NCI-H1694 treated with DMSO at 0.1 percent for 48 hours (cell line): Measurements from ENCODE around the gene KIF3A.
"Not testable (repeated sequence)": the region's sequence is repeated elsewhere in the genome, so short reads cannot be mapped to it uniquely, and the experiment has no call there.

Source experiments
- DNase-seq: peaks from one replicate; lab custom pipeline; 2025; lab: John Stamatoyannopoulos, UW

The KIF3A gene

DNA sequence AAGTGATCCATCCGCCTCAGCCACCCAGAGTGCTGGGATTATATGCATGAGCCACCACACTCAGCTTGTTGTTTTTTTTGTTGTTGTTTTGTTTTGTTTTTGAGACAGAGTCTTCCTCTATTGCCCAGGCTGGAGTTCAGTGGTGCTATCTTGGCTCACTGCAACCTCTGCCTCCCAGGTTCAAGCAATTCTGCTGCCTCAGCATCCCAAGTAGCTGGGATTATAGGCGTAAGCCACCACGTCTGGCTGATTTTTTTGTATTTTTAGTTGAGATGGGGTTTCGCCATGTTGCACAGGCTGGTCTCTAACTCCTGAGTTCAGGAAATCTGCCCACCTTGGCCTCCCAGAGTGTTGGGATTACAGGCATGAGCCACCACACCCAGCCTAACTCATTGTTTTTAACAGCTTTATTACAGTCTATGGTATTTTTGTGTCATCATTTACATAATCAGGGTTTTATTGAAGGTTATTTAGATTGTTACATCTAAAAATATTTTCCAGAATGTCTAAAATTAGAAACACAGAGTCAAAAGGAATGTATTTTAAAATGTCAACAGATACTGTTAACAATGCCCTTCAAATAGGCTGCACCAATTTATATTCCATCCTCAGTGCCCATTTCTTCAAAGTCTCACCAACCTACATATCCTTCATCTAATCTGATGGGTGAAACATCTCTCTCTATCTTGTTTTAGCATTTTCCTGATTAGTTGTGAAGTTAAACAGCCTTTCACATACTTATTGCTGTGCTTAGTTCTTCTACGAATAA lies 18.6 kb downstream of the KIF3A start:
- DNase-seq = no peak

DNA sequence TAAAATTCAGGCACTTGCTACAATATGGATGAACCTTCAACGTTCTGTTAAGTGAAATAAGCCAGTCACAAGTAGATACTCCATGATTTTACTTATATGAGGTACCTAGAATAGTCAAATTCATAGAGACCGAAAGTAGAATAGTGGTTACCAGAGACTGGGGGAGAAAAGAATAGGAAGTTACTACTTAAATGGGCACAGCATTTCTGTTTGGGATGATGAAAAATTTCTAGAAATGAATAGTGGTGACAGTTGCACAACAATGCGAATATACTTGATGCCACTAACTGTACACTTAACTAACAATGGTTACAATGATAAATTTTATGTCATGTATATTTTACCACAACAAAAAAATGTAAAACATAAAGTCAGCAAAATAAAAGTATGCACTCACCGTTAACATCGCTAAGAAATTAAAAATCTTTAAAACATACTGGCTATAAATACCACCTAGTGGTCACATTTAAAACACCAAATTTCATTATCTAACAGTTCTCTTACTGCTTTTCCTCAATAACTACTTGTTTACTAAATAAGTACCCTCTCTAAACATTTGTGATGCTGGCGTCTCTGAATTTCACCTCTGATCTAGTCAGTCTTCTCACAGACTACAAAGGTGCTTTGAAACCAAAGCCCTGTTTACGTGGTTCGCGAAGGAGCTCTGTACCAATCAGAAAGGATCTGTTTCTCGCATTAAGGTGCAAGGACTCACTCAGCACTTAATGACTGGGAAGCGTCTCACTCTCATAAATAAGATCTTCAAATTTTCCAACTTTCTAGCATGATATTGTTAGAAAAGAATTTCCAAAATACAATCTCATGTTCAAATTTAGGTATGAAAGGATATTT lies 22.7 kb downstream of the KIF3A start:
- DNase-seq = peak; percentile 1

DNA sequence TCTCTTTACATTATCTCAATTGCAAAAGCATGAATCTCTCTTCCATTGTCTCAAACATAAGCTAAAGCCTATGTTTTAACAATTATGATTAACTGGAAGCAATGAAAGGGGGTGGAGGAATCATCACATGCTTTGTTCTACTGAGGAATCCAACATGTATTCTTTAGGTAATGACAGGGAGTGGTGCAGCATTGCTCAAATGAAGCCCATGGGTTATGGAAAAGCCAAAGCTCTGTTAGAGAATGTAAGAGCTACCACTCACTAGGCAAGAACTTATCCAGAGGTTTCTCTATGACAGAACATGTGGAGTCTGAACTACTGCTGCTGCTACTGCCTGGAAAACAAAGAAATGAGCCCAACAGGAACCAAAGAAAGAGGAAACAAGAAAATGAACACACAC lies 28.7 kb downstream of the KIF3A start:
- DNase-seq = no peak

DNA sequence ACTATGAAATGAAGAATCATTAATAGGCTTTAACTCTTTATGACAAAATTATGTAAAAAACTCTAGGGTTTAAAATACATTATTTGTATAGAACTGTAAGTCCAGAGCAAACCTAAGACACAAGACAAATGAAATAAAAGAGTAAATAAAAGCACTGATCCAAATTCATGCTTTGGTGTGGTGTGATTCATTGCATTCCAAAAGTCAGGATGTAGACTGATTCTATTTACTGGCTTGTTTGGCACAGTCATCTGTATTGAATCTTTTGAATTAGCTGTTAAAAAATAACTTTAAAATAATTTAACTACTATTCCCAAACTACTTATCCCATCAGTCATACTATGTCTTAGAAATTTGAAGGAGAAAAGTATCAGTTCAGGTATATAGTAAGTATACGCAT lies 32.5 kb downstream of the KIF3A start:
- no peak for DNase-seq

DNA sequence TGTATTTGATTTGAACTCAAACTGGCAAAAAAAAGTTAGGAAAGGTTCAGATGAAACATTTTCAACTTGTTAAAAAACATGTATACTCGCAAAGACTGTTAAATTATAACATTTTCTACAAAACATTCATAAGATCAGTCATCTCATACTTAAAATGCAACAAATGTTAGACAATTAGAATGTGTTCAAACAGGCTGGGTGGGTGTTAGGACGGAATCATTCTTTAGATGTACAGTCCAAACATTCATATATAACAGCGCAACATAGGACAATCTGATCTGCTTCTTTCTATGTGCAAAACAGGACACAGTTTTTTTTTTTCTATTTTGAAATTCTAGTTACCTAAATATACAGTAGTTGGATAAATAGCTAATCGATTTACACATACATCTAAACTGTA lies 41.4 kb downstream of the KIF3A start:
- DNase-seq = no peak

DNA sequence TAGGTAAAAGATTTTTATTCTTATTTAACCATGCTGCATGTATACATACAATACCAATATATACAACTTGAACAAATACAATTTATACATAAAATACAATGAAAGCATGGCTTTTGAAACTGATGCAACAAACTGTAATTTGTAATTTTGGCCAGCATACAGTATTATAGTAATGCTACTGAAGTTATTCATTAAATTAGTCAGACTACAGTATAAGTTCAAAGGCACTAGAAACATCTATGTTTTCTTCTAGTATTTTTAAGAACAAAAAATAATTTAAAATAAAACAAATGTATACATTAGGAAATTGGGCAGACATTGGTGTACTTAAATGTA lies 44.7 kb downstream of the KIF3A start:
- DNase-seq = no peak

DNA sequence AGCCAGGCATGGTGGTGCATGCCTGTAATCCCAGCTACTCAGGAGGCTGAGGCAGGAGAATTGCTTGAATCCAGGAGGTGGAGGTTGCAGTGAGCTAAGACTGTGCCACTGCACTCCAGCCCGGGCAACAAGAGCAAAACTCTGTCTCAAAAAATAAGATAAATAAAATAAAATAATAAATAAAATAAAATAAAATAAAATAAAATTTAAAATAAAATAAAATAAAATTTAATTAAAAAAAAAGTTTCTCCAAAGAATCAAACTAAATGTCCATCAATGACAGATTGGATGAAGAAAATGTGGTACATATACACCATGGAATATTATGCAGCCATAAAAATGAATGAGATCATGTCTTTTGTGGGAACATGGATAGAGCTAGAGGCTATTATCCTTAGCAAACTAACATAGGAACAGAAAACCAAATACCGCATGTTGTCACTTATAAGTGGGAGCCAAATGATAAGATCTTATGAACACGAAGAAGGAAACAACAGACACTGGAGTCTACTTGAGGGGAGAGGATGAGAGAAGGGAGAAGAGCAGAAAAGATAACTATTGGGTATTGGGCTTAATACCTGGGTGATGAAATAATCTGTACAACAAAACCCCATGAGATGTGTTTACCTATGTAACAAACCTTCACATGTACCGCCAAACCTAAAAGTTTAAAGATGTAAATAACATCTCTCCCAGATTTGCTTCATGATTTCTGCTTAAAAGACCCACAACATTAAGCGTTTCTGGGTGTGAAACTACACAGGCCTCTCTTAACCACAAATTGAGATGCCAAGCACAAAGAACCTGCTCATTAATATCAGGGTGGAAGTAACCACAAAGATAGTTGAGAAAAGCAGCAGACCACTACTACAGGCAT lies 45.4 kb downstream of the KIF3A start:
- not testable (repeated sequence) for DNase-seq

DNA sequence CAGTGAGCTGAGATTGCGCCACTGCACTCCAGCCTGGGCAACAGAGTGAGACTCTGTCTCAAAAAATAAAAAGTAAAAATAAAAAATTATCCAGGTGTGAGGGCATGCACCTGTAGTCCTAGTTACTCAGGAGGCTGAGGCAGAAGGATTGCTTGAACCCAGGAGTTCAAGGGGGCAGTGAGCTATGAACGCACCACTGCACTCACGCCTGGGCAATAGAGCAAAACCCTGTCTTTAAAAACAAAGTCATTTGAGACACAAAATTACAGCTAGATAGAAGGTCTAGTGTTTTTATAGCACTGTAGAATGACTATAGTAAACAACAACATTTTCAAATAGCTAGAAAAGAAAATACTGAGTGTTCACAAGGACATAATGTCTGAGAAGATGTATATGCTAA lies 47.2 kb downstream of the KIF3A start:
- no peak for DNase-seq

DNA sequence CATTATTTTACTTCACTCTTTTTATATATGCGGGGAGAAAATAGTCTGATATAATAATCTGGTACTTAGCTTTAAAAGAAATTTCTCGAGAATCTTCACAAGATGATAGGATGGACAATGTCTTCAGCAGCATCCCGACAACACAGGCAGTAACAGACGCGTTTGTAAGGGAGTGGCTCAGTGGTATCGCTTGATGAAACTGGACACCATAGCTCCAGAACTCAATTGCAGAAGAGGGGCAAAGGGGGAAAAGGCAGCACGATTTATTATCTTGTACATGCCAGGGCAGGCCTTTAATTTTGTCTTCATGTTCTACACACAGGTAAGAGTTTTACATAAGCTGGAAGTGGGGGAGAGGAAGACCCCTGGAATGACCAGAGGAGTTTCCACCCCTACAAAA lies 47.8 kb downstream of the KIF3A start:
- DNase-seq = no peak

DNA sequence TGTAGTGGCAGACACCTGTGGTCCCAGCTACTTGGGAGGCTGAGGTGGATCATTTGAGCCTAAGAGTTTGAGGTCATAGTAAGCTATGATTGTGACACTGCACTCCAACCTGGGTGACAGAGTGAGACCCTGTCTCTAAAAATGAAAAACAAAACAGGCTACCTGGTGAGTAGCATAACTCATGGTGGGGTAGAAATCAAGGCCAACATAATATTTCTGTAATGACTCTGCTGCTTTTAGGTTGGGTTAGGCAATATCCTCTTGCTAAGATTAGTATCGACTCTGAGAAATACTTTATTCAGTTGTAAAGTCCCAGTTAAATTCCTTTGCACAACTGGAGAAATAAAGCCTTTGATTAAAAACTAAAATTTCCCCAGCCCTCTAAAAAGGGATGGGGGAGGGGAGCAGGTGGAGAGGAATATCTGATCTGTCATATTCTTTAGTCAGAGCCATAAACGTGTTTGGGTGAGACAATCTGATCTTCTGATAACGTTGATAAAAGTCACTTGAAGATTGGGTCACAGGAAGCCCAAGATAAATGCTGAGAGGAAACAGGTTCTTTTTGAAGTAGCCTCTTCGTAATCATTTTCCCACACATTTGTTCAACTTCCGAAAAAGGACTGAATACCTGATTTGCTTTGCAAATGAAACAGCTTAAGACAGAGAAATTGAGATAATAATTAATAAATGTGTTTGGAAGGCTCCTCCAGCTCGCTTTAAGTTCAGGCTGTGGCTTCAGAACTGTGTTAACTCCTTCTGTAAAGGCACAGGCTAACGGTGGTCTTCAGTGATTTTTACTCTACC lies 48.6 kb downstream of the KIF3A start:
- DNase-seq = no peak

DNA sequence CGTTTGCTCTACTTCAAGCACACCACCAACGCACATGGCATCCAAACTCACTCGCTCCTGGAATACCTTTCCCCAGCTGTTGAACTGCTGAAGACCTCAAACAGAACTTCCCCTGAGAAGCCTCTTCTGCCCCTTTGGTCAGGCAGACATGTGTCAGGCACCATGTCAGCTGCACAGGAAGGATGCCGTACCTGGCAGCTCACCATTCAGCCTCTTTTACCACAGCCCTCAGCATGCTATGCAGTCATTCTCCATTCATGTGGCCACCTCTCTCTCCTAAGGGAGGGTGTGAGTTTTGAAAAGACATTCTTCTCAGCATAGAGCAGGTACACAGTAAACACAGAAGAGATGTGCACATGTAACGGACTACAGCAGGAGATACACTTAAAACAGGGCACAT lies 49.4 kb downstream of the KIF3A start:
- no peak for DNase-seq

DNA sequence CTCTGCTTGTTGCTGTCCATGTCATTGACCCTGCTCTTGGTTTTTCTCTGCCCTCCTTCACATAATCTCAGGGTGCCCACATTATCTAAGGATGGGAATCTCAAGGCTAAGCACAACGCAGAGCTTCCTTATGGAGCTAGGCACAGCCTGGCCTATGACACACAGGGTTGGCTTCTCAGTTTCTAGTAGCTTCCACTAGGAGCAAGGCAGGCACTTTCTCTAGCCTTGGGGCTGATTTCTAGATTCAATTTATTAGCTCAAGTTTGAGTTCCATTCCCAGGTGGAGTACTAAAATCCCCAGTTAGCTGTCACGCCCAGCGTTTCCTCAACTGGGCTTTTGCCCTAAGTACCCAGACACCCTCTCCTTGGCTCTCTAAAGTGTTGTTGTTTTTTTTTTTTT lies 51.2 kb downstream of the KIF3A start:
- DNase-seq = no peak

DNA sequence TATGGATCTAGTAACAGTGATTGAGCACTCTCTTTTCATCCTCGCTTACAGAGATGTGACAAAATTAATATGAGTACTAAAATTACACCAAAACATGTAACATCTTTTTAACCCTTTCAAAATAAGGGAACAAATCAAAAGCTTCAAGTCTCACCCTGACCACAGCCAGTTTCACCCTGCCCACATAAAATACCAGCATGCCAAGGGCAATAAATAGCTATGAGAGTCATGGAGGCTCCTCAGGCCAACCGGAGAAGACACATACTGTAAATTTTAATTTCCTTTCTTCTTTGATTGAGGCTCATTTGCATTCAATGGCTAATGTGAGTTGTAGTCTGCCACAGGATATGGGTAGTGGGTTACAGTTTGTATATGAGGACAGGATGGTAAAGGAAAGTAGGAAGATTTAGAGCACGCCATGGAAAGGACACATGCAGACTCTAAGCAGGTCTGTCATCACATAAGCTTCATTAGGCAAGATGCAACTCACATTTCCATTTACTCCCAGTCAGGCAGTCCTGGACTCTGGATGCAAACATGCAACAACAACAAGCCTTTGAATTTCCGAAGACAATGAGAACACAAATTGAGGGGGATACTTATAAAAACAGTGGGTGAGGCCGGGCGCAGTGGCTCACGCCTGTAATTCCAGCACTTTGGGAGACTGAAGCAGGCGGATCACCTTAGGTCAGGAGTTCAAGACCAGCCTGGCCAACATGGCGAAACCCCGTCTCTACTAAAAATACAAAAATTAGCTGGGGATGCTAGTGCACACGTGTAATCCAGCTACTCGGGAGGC lies 52.2 kb downstream of the KIF3A start:
- no peak for DNase-seq

DNA sequence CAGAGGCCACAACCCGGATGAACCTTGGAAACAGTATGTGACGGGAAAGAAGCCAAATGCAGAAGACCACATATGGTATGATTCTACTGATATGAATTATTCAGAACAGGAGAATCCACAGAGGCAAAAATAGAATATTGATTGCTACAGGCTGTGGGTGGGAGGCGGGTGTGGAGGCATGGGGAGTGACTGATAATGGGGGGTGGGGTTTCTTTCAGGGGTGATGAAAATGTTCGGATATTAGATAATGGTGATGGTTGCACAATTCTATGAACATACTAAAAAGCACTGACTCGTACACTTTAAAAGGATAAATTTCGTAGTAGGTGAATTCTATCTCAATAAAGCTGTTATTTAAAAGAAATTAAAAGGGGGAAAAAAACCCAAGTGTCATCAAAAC lies 52.9 kb downstream of the KIF3A start:
- no peak for DNase-seq

DNA sequence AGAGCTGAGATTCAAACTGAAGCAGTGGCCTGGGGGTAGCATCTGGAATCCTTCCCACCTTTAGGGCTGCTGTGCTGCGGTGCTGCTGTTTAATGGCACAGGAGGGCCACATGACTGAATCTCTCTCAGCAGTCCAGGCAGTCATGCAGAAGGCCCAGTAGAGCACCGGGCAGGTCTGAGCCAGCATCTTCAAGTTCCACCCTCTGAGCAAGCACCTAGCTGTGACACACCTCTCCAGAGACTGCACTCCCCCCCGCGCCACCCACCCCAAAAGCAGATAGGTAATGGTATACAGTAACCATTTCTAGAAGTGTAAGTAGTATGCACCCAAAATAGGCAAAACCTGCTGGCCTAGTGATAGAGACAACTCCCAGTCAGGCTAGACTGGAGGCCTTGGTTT lies 55.4 kb downstream of the KIF3A start:
- no peak for DNase-seq

DNA sequence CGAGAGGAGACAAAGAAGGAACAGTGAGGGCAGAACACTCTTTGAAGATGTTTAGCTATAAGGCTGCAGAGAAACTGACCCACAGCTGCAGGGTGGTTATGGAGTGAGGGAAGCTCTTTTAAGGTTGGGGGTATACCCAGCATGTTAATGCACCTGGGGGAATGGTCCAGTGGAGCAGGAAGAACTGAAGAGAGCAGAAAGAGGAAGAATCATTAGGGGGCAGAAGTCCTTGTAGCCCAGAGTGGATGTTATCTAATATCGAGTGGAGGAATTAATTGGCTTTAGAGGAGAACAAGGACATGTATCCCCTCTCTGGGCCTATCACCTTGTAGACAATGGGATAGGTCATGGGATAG lies 55.9 kb downstream of the KIF3A start:
- no peak for DNase-seq

DNA sequence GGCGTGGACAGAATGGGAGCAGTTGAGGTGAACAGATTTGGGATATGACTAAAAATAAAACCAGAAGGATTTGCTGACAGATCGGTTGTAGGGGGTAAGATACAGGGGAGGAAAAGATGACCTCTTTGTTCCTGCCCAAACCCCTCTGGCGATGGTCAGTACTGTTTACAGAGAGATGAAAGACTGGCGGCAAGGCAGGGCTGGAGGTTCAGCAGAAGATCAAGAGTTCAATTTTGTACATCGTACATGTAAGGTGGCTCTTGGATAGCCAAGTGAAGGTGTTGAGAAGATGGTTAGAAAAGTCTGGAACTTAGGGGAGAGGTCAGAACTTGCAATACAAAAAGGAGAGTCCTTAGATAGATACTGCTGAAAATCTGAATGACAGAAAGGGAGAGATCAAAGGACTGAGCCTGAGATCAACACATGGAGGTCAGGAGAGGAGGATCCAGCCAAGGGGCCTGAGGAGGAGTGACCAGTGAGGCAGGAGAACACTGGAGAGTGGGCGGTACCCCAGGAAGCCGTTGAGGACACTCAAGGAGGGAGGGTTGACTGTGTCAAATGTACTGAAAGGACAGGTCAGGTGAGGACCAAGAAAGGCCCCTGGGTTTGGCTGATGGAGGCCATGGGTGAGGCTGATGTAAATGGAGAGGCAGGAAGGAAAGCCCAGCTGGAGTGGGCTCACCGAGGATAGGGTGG lies 56.4 kb downstream of the KIF3A start:
- no peak for DNase-seq

DNA sequence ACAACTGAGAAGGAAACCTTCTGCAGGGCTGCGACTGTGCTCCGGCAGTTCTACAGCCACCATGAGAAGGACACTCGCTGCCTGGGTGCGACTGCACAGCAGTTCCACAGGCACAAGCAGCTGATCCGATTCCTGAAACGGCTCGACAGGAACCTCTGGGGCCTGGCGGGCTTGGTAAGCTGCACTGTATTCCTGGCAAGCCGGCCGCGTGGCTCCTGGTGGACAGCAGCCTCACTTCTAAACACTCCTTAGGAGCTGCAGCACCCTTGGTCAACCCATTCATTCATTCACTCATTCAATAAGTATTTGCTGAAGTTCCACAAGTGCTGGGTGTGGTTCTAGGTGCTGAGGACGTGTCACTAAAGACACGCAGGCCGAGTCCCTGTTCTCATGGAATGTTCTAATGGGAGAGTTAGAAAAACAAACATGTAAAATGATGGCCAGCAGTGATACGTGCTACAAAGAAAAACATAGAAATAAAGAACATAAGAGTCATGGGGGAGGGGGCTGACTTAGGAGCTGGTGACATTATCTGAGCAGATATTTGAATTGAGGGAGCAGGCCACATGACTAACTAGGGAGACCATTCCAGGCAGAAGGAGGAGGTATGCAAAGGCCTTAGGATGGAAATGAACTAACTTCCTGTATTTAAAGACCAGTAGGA lies 57.5 kb downstream of the KIF3A start:
- no peak for DNase-seq

DNA sequence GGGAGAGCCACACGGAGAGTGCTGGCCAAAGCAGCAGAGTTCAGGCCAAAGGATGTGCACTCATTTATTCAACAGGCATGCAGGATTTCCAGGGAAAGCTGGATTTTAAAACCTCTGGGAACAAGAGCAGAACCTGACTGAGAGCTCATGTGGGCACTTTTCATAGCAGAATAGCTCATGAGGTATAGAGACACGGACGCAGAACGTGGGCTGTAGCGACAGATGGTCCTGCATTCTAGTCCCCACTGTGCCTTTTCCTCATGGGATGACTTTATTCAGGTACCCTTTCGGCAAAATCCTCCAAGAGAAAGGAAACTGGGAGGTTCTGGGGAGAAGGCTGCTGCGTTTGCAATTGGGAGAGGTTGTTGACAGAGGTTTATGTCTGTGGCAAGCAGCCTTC lies 58.2 kb downstream of the KIF3A start:
- DNase-seq = no peak

DNA sequence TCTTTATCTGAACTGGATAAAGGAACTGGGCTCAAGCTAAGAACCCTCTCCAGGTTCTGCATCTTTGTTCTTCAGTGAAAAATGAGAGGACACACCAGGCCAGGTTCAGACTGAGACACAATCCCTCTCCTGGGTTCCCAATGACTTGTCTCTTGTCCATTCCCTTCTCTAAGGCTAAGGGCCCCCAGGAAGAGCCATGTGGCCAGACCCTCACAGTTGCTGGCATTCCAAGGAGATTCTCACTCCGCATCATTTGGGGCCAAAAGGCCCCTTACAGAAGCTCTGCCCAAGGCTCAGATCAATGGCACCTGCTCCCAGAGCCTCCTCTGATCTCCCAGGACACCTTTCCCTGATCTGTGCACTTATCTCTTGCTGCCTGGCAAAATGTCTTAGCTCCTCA lies 58.6 kb downstream of the KIF3A start:
- no peak for DNase-seq
